ENCODE data around the gene AKAP13. TPM values are rescaled to one million over a fixed set of nuclear protein-coding genes. Genes with fewer than 3 reads are reported as not detected.

AKAP13 gene
- total RNA-seq, 4 donors from 2014 or later = 128 to 460 (median 243) TPM

DNA sequence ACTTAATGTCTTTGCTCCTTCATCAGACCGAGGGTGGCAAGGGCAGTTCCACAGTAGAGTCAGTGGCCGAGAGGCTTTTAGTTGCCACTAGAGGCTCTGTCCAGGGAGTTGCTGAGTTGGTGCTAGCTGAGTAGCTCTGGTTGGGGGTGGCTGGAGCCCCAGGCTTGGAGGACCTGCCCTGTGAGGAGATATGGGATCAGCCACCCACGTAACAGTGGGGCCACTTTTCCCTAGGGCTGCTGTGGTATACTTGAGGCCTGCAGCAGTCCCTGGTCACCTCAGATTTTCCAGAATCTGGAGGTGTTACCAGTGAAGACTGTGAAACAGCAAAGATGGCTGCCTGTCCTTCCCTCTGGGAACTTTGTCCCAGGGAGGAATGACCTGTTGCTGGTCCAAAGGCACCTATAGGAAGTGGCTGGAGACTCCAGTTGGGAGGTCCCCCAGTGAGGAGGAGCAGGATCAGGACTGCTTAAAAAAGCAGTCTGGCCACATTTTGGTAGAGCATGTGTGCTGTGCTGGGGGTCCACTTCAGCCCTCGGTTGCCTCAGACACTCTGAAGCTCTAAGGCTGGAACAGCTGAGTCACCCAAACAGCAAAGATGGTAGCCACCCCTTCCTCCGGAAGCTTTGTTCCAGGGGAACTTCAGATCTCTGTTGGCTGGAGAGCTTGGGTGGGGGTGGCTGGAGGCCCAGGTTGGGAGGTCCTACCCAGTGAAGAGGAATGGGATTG is 72.9 kb downstream of the AKAP13 start:
- intact Hi-C loops (cut with DNase I; ENCODE audit: low total_unique reads) = no loop called here
- peaks cover 0 to 14% of the 10 kb centered on the region in 2 donors for H3K9me3 ChIP-seq
- TF ChIP-seq, protein P1, sequence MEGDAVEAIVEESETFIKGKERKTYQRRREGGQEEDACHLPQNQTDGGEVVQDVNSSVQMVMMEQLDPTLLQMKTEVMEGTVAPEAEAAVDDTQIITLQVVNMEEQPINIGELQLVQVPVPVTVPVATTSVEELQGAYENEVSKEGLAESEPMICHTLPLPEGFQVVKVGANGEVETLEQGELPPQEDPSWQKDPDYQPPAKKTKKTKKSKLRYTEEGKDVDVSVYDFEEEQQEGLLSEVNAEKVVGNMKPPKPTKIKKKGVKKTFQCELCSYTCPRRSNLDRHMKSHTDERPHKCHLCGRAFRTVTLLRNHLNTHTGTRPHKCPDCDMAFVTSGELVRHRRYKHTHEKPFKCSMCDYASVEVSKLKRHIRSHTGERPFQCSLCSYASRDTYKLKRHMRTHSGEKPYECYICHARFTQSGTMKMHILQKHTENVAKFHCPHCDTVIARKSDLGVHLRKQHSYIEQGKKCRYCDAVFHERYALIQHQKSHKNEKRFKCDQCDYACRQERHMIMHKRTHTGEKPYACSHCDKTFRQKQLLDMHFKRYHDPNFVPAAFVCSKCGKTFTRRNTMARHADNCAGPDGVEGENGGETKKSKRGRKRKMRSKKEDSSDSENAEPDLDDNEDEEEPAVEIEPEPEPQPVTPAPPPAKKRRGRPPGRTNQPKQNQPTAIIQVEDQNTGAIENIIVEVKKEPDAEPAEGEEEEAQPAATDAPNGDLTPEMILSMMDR (IDR thresholded peaks at IDR 0.05) = no peak
- no peak for TF ChIP-seq POLR2A (IDR thresholded peaks at IDR 0.05)
- H3K36me3 ChIP-seq = no peaks in the 10 kb centered on the region
- no peak overlapping the region for H3K4me3 ChIP-seq
- no peak overlapping the region for H3K27ac ChIP-seq
- peaks cover 0 to 6% of the 10 kb centered on the region in 2 donors for H3K4me1 ChIP-seq
- DNase-seq = no peak
- no peaks in the 10 kb centered on the region for H3K27me3 ChIP-seq

DNA sequence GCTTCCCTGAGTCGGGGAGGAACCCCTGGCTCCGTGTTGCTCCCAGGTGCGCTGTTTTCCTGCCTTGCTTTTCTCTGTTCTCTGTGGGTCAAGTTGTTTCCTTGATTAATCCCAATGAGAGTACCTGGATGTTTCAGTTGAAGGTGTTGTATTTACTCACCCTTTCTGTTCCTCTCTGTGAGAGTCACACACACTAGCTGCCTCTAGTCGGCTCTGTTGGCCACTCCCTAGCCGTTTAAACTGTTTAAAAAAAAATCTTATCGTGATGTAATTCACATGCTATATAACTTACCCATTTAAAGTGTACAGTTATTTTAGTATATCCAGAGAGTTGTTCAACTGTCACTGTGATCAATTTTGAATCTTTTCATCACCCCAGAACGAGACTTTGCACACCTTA is 74.0 kb downstream of the AKAP13 start:
- TF ChIP-seq, protein P1 (IDR thresholded peaks at IDR 0.05) = no peak
- no peak for TF ChIP-seq POLR2A (IDR thresholded peaks at IDR 0.05)
- peaks cover 0 to 14% of the 10 kb centered on the region in 2 donors for H3K9me3 ChIP-seq
- peaks cover 0 to 6% of the 10 kb centered on the region in 2 donors for H3K4me1 ChIP-seq
- no peak overlapping the region for H3K4me3 ChIP-seq
- intact Hi-C loops (cut with DNase I; ENCODE audit: low total_unique reads) = no loop called here
- H3K27ac ChIP-seq = no peak overlapping the region
- DNase-seq = no peak
- H3K36me3 ChIP-seq = no peaks in the 10 kb centered on the region
- no peaks in the 10 kb centered on the region for H3K27me3 ChIP-seq

DNA sequence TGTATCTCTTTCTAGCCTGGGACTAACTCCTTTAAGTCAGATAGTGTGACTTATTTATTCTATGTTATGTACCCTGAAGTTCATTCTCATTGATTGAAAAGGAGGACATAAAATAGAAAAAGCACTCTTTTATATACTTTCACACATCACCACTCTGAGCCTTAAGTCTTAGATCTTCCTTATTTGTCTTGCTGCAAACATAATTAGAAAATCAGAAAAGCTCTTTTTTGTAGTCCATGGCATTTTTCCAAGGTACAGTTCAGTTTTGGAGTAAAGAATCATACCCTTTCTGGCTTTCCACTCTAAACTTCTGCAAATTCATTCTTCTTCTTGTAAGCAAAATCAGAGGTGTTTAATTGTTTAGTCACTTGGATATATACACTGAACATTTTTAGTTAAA is 75.5 kb downstream of the AKAP13 start:
- Histone ChIP-seq H3K36me3 (no peaks in the 10 kb centered on the region), H3K4me3 (no peak overlapping the region), H3K27me3 (no peaks in the 10 kb centered on the region), H3K9me3 (peaks cover 0 to 6% of the 10 kb centered on the region in 2 donors), H3K4me1 (peaks cover 0 to 6% of the 10 kb centered on the region in 2 donors), H3K27ac (no peak overlapping the region)
- TF ChIP-seq POLR2A (IDR thresholded peaks at IDR 0.05) = no peak
- TF ChIP-seq, protein P1 (IDR thresholded peaks at IDR 0.05) = no peak
- DNase-seq = no peak
- intact Hi-C loops (cut with DNase I; ENCODE audit: low total_unique reads) = no loop called here

DNA sequence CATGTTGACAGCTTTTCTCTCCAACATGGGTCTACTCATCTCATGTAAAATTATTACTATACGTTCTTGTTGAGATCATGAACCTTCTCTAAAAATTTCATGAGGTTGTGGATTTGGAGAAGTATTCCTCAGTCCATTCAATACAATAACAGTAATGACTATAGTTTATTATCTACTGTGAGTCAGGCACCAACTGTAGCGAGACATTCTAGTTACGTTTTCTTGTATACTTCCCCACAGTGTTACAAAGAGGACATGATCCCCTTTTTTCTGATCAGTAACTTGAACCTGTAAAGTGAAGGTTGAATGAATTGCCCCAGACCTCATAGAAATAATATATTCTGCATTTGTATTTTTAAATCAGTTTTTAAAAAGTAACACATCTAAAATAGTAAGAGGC is 76.4 kb downstream of the AKAP13 start:
- Histone ChIP-seq H3K4me3 (no peak overlapping the region), H3K36me3 (no peaks in the 10 kb centered on the region), H3K27me3 (no peaks in the 10 kb centered on the region), H3K4me1 (peaks cover 0 to 6% of the 10 kb centered on the region in 2 donors), H3K27ac (no peak overlapping the region), H3K9me3 (no peaks in the 10 kb centered on the region)
- no peak for TF ChIP-seq POLR2A (IDR thresholded peaks at IDR 0.05)
- TF ChIP-seq, protein P1 (IDR thresholded peaks at IDR 0.05) = no peak
- no peak for DNase-seq
- intact Hi-C loops (cut with DNase I; ENCODE audit: low total_unique reads) = no loop called here

DNA sequence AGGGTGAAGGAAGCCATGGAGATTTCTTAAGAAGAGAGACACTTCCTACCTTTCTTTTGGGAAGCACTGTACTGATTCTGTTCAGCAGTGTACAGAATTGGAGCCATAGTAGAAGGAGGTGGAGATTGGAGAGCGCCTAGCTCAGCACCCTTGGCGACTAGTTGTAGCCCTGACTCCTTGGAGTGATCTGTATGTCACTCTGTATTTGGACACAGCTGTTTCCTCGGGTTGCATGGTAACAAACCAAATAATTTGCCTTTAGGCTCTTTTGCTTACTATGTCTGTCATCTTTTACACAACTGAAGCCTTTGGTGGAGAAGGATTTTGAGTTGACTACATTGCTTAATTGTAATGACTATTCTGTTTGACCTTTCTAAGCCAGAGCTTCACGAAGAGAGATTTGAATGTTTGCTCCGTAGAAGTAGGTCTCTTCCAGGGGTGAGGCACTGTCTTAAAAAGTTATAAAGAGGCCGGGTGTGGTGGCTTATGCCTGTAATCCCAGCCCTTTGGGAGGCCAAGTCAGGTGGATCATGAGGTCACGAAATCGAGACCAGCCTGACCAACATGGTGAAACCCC is 77.1 kb downstream of the AKAP13 start:
- Histone ChIP-seq H3K9me3 (no peaks in the 10 kb centered on the region), H3K4me1 (peaks cover 0 to 6% of the 10 kb centered on the region in 2 donors), H3K27ac (peak overlapping the region in 1 of 2 donors; percentile 3), H3K4me3 (no peak overlapping the region), H3K36me3 (no peaks in the 10 kb centered on the region), H3K27me3 (no peaks in the 10 kb centered on the region)
- no peak for DNase-seq
- TF ChIP-seq, protein P1 (IDR thresholded peaks at IDR 0.05) = no peak
- no peak for TF ChIP-seq POLR2A (IDR thresholded peaks at IDR 0.05)
- intact Hi-C loops (cut with DNase I; ENCODE audit: low total_unique reads) = no loop called here

Data from uterus (tissue), 4 donors.